ENCODE data around the gene OR51D1. TPM values are rescaled to one million over a fixed set of nuclear protein-coding genes. Genes with fewer than 3 reads are reported as not detected.

The OR51D1 gene, protein sequence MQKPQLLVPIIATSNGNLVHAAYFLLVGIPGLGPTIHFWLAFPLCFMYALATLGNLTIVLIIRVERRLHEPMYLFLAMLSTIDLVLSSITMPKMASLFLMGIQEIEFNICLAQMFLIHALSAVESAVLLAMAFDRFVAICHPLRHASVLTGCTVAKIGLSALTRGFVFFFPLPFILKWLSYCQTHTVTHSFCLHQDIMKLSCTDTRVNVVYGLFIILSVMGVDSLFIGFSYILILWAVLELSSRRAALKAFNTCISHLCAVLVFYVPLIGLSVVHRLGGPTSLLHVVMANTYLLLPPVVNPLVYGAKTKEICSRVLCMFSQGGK
- total RNA-seq: not detected

- no peaks in the 10 kb centered on the region for H3K9me3 ChIP-seq
- WGBS, 2 donors (ENCODE audit: low coverage in 1 of 2): 37% methylated on average over 21 of the region's 21 CpGs; no CpG with 5 or more reads in 1 of the 2 donors
- intact Hi-C loops (cut with DNase I; ENCODE audit: low total_unique reads): loop anchor here (5.0 kb wide), 1 partner anchor 190 kb away; no protein-coding TSS in a partner anchor
- H3K27me3 ChIP-seq: peaks cover 3% of the 10 kb centered on the region
- H3K4me3 ChIP-seq: peak within 1 kb of the TSS in 2 of 4 donors; percentile 4 to 15
- DNase-seq: peak; percentile 77
- H3K4me1 ChIP-seq: peaks cover 0 to 4% (median 0%) of the 10 kb centered on the region in 4 donors
- in situ Hi-C loops (cut with MboI; ENCODE audit: low pct_ligation_motif_present in 1 of 4, low pct_unique_long_range_greater_than_20kb in 1 of 4, low sequenced_read_pairs in 3 of 4): loop anchor here (10.0 to 25.0 kb wide), 3 partner anchors 200 to 375 kb away; partner anchors contain the start of gene OR51S1 (in 1 of the 4)
- TF ChIP-seq CTCF (IDR thresholded peaks at IDR 0.05) (peak; percentile 74 to 90 (median 84)), POLR2A (IDR thresholded peaks at IDR 0.05) (no peak)
- no peaks in the 10 kb centered on the region for H3K36me3 ChIP-seq
- H3K27ac ChIP-seq: no peak within 1 kb of the TSS
Observed at GRCh38 chr11:4636962-4637661, at the start of gene OR51D1. TSS of gene OR51D1 (plus strand) at chr11:4637477. CDS start at chr11:4639791, 2,314 bp downstream.

DNA sequence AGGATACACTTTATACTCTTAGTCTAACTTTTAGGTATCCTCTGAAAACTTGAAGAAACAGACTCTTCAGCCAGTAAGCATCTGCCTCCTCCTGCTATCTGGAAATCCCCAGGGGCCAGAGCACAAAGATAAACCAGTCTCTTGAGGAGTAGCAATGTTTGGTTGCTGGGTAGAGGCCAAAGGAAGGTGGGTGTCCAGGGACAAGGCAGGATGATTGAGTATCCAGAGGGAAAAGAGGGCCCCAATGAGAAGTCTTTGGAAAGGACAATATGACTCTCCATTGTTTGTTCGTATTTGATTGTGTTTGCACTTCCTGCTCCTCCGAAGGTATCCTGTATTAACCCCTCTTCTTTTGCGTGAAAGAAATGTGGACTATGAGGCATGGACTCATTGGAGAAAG is 48.3 kb upstream of the OR51D1 start:
- no peaks in the 10 kb centered on the region for H3K9me3 ChIP-seq
- no peaks in the 10 kb centered on the region for H3K27me3 ChIP-seq
- WGBS, 2 donors (ENCODE audit: low coverage in 1 of 2): 33 to 49% methylated on average over 2 to 3 of the region's 3 CpGs
- no peaks in the 10 kb centered on the region for H3K4me1 ChIP-seq
- DNase-seq: no peak
- no peak for TF ChIP-seq CTCF (IDR thresholded peaks at IDR 0.05)
- TF ChIP-seq POLR2AphosphoS5 (IDR thresholded peaks at IDR 0.05): no peak
- TF ChIP-seq EP300 (IDR thresholded peaks at IDR 0.05; ENCODE audit: low read depth): no peak
- no peak for TF ChIP-seq POLR2A (IDR thresholded peaks at IDR 0.05)
- in situ Hi-C loops (cut with MboI; ENCODE audit: low pct_ligation_motif_present in 1 of 4, low pct_unique_long_range_greater_than_20kb in 1 of 4, low sequenced_read_pairs in 3 of 4): no loop called here
- H3K36me3 ChIP-seq: no peaks in the 10 kb centered on the region
- H3K27ac ChIP-seq: no peak overlapping the region
- no peak overlapping the region for H3K4me3 ChIP-seq
- intact Hi-C loops (cut with DNase I; ENCODE audit: low total_unique reads): no loop called here

DNA sequence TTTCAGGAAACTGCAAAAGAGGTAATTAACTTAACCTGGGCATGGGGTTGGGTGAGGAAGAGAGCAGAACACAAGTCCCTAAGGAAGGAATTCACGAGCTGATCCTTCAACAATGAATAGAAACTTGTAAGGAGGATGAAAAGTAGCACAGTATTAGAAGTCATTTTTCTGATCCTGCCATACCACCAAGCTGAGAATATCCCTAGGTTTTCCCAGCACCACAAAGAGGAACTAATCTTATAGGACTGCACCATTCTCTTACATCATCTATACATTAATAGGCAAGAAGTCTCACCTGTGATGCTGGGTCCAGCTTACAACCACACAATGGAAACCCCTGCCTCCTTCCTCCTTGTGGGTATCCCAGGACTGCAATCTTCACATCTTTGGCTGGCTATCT is 43.5 kb upstream of the OR51D1 start, which contains the start of gene OR52I1:
TSS of gene OR52I1 (plus strand) at position 301 of the 400 bp plus-strand sequence. CDS start at position 301, 0 bp downstream.
- in situ Hi-C loops (cut with MboI; ENCODE audit: low pct_ligation_motif_present in 1 of 4, low pct_unique_long_range_greater_than_20kb in 1 of 4, low sequenced_read_pairs in 3 of 4) (no loop called here), intact Hi-C loops (cut with DNase I; ENCODE audit: low total_unique reads) (no loop called here)
- no peaks in the 10 kb centered on the region for H3K4me1 ChIP-seq
- no peak for TF ChIP-seq CTCF (IDR thresholded peaks at IDR 0.05)
- no peak for TF ChIP-seq EP300 (IDR thresholded peaks at IDR 0.05; ENCODE audit: low read depth)
- TF ChIP-seq POLR2A (IDR thresholded peaks at IDR 0.05): no peak
- TF ChIP-seq POLR2AphosphoS5 (IDR thresholded peaks at IDR 0.05): no peak
- no peak within 1 kb of the TSS for H3K27ac ChIP-seq
- WGBS, 2 donors (ENCODE audit: low coverage in 1 of 2): 67 to 75% methylated on average over 1 of the region's 1 CpG
- H3K9me3 ChIP-seq: no peaks in the 10 kb centered on the region
- no peak for DNase-seq
- H3K27me3 ChIP-seq: no peaks in the 10 kb centered on the region
- H3K36me3 ChIP-seq: peaks cover 0 to 6% (median 0%) of the 10 kb centered on the region in 4 donors
- no peak within 1 kb of the TSS for H3K4me3 ChIP-seq

- no peak overlapping the region for H3K27ac ChIP-seq
- H3K27me3 ChIP-seq: no peaks in the 10 kb centered on the region
- peaks cover 0 to 26% (median 19%) of the 10 kb centered on the region in 4 donors for H3K4me1 ChIP-seq
- WGBS, 2 donors (ENCODE audit: low coverage in 1 of 2): 90% methylated on average over 4 of the region's 4 CpGs; no CpG with 5 or more reads in 1 of the 2 donors
- no peak for DNase-seq
- H3K36me3 ChIP-seq: peaks cover 0 to 30% (median 6%) of the 10 kb centered on the region in 4 donors
- no peak overlapping the region for H3K4me3 ChIP-seq
- in situ Hi-C loops (cut with MboI; ENCODE audit: low pct_ligation_motif_present in 1 of 4, low pct_unique_long_range_greater_than_20kb in 1 of 4, low sequenced_read_pairs in 3 of 4) (no loop called here), intact Hi-C loops (cut with DNase I; ENCODE audit: low total_unique reads) (no loop called here)
- H3K9me3 ChIP-seq: no peaks in the 10 kb centered on the region
- no peak for TF ChIP-seq CTCF (IDR thresholded peaks at IDR 0.05)
- TF ChIP-seq POLR2A (IDR thresholded peaks at IDR 0.05): no peak
- TF ChIP-seq EP300 (IDR thresholded peaks at IDR 0.05; ENCODE audit: low read depth): no peak
- no peak for TF ChIP-seq POLR2AphosphoS5 (IDR thresholded peaks at IDR 0.05)
Observed at GRCh38 chr11:4605057-4605456, 32.2 kb upstream of the OR51D1 start.

Data from transverse colon (tissue), 4 donors.